ENCODE results near the gene TXNRD1.

DNA sequence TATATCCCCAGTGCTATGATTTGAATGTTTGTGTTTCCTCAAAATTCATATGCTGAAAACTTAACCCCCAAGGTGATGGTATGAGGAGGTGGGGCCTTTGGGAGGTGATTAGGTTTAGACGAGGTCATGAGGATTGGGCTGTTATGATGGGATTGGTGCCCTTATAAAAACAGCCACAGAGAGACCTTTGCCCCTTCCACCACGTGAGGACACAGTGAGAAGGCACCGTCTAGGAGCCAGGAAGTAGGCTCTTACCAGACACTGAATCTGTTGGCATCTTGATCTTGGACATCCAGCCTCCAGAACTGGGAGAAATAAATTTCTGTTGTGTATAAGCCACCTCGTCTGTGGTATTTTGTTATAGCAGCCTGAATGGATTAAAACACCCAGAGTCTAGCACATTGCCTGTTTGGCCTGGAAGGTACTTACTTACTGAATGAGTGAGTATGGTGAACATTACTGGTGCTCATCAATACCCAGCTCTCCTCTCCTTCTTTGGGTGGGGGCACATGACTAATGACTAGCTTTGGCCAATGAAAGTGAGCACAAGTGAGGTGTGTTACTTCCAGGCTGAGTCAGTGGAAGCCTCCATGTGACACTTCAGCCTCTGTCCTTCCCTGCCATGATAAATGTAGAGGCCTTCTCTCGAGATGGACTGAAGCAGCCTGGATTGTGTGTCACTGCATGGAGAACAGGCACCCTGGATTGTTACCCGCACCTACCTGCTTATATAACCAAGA, 168.7 kb downstream of the TXNRD1 start:
- TF ChIP-seq, protein P1, sequence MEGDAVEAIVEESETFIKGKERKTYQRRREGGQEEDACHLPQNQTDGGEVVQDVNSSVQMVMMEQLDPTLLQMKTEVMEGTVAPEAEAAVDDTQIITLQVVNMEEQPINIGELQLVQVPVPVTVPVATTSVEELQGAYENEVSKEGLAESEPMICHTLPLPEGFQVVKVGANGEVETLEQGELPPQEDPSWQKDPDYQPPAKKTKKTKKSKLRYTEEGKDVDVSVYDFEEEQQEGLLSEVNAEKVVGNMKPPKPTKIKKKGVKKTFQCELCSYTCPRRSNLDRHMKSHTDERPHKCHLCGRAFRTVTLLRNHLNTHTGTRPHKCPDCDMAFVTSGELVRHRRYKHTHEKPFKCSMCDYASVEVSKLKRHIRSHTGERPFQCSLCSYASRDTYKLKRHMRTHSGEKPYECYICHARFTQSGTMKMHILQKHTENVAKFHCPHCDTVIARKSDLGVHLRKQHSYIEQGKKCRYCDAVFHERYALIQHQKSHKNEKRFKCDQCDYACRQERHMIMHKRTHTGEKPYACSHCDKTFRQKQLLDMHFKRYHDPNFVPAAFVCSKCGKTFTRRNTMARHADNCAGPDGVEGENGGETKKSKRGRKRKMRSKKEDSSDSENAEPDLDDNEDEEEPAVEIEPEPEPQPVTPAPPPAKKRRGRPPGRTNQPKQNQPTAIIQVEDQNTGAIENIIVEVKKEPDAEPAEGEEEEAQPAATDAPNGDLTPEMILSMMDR (IDR thresholded peaks at IDR 0.05): no peak
- no peak for TF ChIP-seq POLR2A (IDR thresholded peaks at IDR 0.05)
